GM19043 (cell line): ENCODE data around the gene GNAI2.

Experiments used
- ATAC-seq: cut with Tn5 transposase; IDR thresholded peaks from one replicate; pipeline ENCODE4 v1.9.1; 2021; ENCODE audit warnings: low read depth; ENCODE audit not compliant: unreplicated experiment

GNAI2 gene

DNA sequence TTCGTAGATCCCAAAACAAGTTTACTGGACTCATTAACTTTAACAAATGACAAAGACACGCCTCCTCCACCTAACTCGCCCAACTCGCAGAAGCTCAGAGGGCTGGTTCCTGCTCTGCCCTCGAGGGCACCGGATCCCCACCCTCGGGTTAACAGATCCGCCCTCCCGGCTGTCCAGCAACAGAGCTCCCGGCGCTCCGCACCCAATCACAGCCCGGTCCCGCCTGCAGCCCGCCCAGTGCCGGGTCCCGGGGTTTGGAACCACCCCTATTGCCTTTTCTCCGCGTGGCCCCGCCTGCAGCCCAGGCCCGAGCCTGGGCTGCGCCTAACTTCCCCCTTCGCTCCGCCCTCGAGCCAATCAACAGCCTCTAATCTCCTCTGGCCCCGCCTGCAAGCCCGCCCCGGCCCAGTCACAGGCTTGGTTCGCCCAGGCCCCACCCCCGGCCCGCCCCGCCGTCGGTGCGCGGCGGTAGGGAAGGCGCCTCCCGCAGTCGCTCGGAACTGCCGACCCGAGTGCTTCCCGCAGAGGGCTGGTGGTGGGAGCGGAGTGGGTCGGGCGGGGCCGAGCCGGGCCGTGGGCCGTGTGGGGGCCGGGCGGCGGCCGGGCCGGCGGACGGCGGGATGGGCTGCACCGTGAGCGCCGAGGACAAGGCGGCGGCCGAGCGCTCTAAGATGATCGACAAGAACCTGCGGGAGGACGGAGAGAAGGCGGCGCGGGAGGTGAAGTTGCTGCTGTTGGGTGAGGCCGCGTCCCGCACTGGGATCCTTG is at the start of gene GNAI2:
GNAI2 (plus strand) TSS at position 489 of the 768 bp plus-strand sequence; CDS start at position 621, 132 bp downstream.
- peak; percentile 90 for ATAC-seq

DNA sequence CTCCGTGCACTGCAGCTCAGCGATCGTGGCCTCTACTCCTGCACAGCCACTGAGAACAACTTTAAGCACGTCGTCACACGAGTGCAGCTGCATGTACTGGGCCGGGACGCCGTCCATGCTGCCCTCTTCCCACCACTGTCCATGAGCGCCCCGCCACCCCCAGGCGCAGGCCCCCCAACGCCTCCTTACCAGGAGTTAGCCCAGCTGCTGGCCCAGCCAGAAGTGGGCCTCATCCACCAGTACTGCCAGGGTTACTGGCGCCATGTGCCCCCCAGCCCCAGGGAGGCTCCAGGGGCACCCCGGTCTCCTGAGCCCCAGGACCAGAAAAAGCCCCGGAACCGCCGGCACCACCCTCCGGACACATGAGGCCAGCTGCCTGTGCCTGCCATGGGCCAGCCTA is 48.3 kb upstream of the GNAI2 start:
- no peak for ATAC-seq

DNA sequence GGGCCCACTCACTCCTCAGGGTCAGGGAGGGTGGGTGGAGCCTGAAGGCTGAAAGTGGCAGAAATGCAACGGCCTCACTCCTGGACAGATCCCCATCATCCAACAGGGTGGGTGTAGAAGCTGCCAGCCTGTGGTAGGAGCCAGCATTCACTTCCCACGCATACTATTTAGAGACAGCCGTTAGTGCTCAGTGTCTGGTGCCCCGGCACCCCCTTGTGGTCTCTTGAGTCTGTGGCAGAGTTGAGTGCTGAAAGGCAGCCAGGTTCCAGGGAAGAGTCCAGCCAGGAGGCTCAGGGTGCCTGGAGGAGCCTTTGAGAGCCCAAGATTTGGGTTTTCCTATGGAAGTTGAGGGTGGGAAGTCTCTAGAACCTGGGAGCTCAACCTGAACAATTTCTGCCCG is 46.7 kb upstream of the GNAI2 start:
- no peak for ATAC-seq

DNA sequence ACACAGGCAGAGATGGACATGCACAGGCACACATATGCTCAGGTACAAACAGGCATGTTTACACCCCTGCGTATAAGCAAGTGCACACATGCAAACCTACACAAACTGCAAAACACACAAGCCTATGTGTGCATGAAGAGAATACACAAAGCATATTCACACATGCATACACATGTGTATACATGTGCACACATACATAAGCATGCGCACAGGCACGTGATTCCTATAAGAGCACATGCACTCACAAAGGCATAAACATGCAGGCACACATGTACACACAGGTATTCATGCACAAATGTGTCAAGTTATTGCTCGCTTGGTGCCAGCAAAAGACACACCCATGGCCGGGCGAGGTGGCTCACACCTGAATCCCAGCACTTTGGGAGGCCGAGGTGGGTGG is 46.0 kb upstream of the GNAI2 start:
- no peak for ATAC-seq

DNA sequence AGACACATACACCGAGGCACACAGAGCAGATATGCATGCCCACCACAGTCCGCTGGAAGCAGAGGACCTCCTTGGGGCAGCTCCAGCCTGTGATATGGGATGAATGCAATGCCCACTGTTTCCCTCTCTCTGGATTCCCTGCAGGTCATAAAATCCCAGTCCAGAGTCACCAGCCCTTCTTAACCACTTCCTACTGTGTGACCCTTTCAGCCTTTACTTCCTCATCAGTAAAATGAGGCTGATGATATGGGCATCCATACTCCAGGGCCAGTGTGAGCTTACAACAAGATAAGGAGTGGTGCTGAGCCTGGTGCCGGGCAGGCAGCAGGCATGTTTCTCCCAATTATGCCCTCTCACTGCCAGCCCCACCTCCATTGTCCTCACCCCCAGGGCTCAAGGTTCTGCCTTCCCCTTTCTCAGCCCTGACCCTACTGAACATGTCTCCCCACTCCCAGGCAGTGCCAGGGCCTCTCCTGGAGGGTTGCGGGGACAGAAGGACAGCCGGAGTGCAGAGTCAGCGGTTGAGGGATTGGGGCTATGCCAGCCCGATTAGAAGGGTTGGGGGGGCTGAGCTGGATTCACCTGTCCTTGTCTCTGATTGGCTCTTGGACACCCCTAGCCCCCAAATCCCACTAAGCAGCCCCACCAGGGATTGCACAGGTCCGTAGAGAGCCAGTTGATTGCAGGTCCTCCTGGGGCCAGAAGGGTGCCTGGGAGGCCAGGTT is 44.9 kb upstream of the GNAI2 start, which contains the start of gene GNAT1:
GNAT1 (plus strand) TSS at position 675 of the 725 bp plus-strand sequence. CDS start 116 bp downstream, outside the sequence.
- ATAC-seq = no peak

DNA sequence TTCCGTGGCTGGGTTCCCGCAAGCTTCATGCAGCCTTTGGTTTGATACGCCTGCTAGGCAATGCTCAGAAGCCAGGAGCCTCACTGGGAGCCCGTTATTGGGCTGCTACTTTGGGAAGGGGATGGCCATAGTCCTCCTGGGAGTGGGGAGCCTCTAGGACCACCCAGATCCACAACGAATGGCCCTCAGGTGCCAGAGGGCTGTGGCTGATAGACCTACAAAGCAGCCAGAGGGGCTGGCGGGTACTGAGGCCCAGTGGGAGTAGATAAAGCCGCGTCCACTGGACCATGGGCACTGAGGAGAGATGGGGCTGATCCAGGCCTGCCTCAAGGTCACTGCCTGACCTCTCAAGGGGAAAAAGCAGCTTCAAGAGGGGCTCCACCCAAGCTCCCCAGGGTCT is 43.9 kb upstream of the GNAI2 start:
- no peak for ATAC-seq

DNA sequence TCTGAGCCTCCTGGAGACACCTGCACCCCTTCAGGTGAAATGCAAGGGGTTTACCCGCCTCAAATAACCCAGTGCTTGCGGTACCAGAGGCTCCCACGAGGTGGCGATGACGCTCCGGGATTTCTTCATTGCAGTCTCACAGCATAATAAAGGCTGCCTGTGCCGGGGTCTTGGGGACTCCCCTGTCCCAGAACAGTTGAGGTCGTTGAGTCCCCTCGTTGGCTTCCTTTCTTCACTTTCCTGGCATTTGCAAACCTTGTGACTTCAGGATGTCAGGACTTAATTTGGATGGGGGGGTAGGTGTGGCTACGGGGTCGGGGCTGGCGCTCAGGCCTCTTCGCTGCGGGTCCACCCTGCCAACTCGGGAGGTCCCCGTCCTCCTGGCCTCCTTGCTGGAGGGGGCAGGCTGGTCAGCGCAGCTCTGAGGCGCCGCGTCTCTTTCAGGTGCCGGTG is 43.3 kb upstream of the GNAI2 start:
- ATAC-seq = no peak

DNA sequence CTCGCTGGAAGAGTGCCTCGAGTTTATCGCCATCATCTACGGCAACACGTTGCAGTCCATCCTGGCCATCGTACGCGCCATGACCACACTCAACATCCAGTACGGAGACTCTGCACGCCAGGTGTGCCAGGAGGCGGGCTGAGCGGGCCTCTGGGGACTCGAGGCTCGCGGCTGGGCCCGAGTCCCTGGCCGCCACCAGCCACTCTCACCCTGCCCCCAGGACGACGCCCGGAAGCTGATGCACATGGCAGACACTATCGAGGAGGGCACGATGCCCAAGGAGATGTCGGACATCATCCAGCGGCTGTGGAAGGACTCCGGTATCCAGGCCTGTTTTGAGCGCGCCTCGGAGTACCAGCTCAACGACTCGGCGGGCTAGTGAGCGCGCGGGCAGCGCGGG is 42.7 kb upstream of the GNAI2 start:
- no peak for ATAC-seq

DNA sequence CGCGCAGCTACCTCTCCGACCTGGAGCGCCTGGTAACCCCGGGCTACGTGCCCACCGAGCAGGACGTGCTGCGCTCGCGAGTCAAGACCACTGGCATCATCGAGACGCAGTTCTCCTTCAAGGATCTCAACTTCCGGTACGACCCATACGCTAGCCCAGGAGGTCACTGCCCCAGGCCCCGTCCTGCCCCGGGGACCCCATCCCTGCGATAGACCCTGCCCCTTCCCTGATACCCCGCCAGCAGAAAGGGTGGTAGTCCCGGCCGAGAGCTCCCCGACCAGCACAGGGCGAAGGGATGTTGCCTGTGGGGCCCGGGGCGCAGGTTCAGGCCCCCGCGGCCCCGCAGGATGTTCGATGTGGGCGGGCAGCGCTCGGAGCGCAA is 42.3 kb upstream of the GNAI2 start:
- no peak for ATAC-seq

DNA sequence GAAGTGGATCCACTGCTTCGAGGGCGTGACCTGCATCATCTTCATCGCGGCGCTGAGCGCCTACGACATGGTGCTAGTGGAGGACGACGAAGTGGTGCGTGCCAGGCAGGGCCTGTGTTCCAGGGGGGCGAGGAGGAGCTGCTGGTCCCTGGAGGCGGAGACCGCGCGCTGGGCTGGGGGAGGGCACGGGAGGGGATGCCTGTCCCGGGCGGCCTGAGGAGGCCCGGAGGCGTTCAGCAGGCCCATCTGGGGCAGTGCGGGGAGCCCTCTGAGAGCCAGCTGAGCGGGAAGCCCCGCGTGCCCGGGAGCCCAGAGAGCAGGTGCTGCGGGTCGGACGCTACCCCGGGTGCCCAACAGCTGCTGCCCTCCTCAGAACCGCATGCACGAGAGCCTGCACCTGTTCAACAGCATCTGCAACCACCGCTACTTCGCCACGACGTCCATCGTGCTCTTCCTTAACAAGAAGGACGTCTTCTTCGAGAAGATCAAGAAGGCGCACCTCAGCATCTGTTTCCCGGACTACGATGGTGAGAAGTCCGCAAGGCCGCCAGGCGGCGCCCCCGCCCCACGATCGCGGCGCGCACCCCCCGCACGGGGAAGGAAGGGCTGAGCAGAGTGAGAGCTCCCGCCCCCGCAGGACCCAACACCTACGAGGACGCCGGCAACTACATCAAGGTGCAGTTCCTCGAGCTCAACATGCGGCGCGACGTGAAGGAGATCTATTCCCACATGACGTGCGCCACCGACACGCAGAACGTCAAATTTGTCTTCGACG is 41.7 kb upstream of the GNAI2 start:
- no peak for ATAC-seq

DNA sequence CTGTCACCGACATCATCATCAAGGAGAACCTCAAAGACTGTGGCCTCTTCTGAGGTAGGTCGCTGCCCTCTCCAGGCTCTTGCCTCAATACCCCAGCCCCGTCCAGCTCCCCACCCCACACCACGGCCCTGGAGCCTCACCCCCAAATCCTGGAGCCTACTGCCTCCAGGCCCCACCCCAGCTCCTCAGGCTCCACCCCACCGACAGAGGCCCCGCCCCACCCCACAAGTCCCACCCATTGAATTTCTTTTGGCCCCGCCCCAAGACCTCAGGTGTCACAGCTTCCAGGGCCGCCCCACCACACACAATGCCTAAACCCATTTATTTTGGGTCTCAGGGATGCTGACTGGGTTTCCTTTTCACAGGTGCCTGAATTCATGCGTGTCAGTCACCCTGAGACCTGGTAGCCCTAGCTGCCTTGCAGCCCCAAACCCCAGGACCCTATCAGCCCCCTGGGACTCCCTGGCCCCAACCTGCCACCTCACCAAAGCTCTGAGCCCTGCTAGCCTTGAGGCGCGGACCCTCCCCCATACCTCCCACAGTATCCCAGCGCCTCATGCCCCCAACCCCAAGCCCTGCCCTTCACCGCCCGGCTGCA is 41.0 kb upstream of the GNAI2 start:
- no peak for ATAC-seq

DNA sequence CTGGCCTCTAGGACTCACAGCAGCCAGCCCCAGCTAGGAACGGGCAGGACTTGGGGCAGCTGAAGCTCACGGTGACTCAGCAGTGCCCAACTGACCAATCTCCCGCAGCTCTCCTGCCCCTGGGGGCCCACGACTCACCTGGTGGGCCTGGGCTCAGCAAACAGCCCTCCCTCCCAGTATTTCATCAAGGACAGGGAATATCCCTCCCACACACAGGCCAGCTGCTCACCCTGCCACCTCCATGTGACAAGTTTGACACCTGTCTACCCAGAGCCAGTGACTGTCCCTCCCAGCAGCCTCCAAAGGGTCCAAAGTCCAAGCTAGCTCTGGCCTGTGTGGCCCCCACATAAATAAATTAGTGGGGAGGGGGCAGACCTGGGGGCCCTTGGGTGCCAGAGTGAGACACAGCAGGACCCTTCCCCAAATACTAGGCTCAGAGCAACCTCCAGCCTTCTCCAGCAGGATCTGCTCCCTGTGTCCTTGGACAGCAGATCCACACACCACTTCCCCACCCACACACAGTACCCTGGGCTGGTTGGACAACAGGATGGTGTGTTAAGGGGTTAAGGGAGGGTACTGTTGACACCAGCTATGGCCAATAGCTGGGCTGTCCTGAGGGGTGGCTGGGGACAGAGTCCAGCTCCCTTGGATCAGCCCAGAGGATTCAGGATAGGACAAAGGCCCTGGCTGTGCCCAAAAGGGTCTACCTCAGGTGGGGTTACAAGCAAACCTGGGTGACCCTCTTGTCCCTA is 40.3 kb upstream of the GNAI2 start:
- no peak for ATAC-seq

DNA sequence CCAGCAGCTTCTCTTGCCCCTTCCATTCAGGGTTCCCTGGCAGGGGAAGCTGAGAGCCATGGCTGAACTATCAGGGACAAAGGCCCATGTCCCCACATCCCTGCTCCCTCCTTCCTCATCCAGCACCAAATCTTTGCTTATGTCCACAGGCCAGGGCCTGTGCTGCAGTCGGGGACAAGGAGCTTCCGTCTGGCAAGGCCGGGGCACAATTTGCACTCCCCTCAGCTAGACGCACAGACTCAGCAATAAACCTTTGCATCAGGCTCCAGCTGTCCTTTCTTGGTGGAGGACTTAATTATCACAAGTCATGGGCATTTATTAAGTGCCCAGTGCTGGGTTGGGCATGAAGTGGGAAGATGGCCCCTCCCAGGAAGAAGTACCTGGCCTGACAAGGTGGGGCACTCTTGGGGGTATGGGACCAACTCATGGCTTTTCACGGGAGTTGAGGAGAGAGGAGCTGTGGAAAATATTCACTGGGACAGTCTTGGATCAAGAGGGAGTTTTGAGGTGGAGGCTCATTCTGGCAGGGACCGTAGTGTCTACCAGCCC is 39.7 kb upstream of the GNAI2 start:
- ATAC-seq = no peak

DNA sequence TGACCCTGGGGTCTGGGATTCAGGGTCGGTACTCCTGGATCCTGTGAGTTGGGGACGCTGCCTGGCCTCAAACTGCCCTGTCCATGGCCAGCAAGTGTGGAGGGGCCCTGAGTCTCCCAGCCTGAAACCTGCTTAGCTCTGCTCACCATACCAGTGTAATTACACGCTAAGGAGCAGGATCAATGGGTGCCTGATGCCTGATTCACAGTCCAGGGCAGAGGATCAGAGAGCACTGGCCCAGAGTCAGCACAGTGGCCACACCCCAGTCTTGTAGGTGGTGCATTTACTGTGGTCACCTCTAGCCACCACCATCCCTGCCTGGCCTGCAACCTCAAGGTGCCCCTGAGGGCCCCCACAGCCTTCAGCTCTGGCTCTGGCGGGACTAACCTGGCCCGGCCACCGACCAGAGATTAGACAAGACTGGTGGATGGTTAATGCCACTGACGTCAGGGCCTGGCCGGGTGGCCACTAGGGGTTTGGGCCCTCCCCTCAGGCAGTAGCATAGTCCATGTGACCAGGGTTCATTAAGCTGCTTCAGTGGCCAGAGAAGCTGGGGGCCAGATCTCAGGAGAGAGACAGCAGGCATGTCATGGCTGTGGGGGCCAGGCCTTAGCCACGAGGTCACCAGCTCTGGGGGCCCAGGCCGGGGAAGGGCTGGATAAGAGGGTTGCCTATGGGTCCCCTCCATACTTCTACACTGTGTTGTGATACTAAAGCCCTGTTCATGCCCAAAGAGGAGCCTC is 34.3 kb upstream of the GNAI2 start:
- ATAC-seq = no peak

DNA sequence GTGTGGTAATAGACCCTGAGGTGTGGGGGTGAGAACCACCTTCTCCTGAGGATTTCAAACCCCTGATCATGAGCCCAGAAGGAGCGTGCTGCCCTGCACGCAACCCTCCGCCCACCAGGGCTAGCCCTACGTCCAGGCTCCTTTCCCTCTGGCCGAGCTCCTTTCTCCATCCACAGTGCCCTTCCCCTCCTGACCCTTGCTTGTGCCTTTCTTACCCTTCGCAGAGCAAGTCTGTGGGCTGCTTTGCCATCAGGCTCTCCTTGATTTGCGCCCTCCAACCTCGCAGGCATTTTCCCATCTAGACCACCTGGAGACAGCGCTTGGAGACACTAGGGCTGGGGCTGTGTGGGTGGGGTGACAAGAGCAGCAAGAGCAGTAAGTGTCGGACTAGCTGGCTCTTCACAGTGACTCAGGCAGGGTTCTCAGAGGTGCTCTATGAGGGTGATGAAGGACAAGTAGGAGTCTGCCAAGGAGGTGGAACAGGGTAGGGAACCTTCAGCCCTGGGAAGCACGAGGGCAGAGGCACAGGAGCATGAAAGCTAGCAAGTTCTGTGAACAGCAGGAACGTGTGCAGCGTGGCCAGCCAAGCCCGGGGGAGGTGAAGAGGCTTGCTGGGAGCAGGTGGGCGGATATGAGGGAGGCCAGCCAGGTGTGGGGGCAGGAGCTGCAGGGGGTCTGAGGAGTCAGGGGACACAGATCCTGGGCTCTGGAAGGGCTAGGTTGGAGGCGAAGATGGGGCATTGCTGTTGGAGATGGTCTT is 33.5 kb upstream of the GNAI2 start:
- no peak for ATAC-seq

DNA sequence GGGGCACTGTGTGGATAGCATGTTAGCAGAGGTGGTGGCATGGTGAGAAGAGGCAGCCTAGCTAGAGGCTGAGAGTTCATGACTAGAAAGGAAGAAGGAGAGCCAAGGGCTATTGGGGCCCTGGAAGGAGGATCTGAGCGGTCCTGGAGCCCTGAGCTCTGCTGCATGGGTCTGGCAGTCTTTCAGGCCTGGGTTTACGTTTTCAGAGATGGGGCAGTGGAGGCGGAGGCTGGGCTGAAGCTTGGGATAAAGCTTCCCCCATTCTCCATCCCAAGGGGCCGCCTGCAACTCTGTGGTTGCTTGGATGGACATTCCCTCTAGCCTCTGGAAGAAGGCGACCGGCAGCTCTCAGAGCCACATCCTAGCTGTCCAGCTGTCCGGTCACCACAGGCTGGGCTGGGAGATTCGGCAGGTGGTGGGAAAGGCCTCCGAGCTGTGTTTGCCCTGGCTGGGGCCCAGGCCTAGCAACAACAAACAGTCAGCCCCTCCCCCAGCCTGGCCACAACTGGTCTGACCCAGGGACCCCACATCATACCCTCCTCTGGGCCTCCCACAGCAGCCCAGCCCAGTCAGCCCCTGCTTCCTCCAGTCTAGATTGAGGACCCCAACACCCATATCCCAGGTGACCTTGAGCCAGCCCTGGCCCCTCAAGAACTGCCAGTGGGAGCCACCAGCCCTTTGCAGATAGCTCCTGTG is 32.7 kb upstream of the GNAI2 start:
- no peak for ATAC-seq

DNA sequence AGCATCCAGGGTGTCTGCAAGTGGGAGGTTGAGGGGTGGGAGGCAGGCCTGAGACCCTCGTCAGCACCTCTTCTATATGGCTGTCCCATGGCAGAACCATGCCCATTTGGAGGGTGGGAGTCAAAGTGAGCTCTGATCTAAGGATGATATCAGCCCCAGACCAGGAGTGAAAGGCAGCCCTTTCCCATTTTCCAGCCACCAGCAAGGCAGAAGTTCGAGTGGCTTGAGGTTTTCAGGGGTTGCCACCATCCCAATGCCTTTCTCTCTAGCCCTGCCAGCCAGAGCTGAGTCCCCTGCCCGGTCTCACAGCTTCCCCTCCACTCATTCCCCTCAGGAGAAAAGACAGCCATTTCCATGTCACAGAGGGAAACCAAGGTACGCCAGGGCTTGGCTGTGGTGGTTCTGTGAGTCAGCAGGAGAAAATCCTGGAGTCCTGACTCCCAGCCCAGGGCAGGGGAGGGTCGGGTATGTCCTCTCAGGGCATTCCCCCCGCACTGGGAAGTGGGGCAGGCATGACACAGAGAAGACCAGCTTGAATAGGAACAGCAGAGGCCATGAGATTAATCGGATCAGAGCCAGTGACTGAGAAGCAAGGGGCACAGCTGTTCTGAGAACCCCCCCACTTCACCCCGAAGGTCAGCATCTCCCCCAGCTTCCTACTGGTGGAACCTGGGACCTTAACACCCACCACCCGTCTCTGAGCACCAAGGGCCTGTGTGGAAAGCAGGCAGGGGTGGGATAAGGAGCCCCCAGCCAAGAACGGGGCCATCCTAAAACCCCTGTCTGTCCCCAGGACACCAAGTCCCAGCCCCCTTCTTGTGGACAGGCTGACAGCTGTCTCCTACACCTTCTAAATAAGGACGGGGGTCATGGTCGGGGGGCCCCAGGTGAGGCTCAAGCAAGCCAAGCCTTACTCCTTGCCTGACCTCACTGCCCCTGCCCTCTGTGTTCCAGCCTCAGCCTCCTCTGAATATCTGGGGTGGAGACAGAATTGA is 31.9 kb upstream of the GNAI2 start:
- ATAC-seq = no peak
